Left hindlimb (tissue), 1 donor: Measurements from ENCODE around the gene SNRPD1.
A peak's percentile ranks its signal among the peaks of the same experiment; 100 is the strongest.
"Not testable (repeated sequence)": the region's sequence is repeated elsewhere in the genome, so short reads cannot be mapped to it uniquely, and the experiment has no call there.

Experiments used
- DNase-seq: peaks from one replicate; pipeline ENCODE4 v3.0.0-alpha.2; 2018

The SNRPD1 gene

GRCh38 chr18:21638822-21639221 lies 26.7 kb downstream of the SNRPD1 start:
- DNase-seq: no peak

DNA sequence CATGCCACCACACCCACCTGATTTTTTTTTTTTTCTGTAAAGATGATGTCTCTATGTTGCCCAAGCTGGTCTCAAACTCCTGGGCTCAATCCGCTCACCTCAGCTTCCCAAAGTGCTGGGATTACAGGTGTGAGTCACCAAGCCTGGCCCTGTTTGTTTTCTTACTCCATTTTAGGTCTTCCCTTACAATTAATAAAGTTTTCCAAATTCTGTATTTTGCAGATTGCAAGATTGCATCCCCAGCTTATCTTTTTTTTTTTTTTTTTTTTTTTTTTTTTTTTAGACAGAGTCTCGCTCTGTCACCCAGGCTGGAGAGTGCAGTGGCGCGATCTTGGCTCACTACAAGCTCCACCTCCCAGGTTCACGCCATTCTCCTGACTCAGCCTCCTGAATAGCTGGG lies 28.3 kb downstream of the SNRPD1 start:
- DNase-seq: not testable (repeated sequence)

DNA sequence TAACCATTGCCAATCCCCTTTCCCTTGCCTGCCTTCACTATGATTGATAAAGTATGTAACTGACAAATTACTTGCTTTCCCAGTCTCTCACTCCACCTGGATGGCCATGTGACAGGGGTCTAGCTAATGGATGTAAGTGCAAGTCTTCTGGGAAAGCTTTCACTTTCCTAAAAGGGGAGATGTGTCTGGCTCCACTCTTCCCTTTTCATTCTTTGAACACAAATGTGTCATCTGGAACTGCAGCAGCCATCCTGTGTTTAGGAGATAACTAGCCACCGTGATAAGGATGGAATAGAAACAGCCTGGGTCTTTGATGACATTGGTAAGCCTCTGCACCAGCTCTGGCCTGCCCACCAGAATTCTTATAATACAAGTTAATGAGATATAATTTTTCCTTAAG lies 38.2 kb downstream of the SNRPD1 start:
- DNase-seq: no peak

GRCh38 chr18:21652073-21652472 lies 40.0 kb downstream of the SNRPD1 start:
- DNase-seq: no peak

DNA sequence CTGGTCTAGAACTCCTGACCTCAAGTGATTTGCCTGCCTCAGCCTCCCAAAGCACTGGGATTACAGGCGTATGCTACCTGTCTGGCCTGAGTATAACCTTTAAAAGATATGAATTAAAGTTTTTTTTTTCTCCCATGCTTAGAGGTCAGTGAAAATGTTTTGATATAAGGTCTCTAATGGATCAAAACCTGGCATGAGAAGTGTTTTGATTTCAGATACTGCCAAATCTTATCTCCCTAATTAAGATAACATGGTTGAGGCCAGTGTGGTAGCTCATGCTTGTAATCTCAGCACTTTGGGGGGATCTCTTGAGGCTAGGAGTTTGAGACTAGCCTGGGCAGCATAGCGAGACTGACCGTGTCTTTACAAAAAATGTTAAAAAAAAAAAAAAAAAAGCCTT lies 41.2 kb downstream of the SNRPD1 start:
- DNase-seq: no peak

GRCh38 chr18:21656402-21656801 lies 44.3 kb downstream of the SNRPD1 start:
- no peak for DNase-seq

- no peak for DNase-seq
Measured at GRCh38 chr18:21660078-21660477, 48.0 kb downstream of the SNRPD1 start.

- DNase-seq: no peak
Measured at GRCh38 chr18:21662581-21662980, 50.5 kb downstream of the SNRPD1 start.

DNA sequence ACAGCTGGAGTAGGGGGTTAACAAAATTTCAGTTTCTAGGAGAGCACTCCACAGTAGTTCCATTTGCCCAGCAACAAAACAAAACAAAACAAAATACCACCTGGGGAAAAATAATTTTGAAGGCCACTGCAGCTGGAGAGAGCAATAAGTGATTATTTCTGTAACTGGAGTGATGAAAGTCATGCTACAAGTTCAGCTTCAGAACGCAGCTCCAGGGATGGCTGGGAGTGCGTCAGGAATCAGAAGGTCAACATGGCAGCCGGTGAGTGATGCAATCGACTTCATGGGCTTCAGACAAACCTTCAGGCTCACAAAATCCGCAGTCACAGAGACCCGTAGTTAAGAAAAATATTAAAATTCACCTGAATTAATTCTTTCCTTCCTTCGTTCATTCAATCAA lies 51.5 kb downstream of the SNRPD1 start:
- peak; percentile 45 for DNase-seq

DNA sequence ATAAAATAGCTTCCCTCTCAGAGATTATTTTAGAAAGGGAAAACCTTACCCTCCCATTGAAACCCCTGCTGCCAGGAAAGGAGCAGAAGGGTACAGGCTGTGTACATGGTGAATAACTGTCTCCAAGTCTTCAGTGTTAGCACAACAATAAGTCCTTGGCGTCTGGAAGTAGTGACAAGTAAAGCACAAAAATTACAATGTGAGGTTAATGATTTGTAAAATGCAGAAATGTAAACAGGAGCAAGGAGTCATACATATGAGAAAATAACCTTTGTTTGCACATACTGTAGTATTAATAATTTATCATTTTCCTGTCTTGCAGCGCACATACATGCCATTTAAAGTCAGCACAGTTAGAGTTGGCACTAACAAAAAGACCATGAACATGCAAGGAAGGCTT lies 52.0 kb downstream of the SNRPD1 start:
- DNase-seq: no peak

DNA sequence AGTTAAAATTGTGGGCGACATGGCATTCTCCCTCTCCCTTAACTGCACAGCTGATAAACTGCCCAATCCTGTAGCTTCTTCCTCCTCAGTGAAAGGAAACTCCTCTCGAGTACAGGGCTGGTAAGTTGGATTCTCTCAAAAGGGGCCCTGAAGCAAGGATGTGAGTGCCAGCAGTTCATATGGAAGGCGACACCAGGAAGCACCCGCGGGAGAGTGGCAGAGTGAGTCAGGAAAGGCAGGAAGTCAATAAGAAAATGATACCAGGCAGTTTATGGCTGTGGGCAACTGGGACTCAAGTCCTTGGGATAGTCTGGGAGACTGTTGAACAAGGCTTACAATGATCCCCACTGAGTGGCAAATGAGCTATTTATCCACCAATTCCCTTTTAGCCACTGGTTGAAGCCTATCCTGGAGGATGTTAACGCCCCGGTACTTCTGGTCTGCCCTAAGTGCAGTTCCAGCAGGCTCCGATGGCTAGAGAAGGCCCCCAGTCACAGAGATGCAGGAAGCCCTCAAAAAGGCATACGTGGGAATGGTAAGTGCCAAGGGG lies 57.7 kb downstream of the SNRPD1 start:
- no peak for DNase-seq

- no peak for DNase-seq
Measured at GRCh38 chr18:21672521-21673267, 60.6 kb downstream of the SNRPD1 start.

DNA sequence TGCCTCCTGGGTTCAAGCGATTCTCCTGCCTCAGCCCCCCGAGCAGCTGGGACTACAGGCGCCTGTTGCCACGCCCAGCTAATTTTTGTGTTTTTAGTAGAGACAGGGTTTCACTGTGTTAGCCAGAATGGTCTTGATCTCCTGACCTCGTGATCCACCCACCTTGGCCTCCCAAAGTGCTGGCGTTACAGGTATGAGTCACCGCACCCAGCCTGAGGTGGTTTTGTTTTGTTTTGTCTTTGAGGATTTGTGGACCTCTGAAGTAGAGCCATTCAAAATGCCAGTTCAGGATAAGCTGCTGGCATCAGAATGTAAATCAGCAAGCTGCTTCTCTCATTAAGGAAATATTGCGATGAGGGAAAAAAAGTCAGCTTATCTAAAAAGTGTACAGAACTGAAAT lies 63.2 kb downstream of the SNRPD1 start:
- not testable (repeated sequence) for DNase-seq

GRCh38 chr18:21678859-21679258 lies 66.7 kb downstream of the SNRPD1 start:
- no peak for DNase-seq

DNA sequence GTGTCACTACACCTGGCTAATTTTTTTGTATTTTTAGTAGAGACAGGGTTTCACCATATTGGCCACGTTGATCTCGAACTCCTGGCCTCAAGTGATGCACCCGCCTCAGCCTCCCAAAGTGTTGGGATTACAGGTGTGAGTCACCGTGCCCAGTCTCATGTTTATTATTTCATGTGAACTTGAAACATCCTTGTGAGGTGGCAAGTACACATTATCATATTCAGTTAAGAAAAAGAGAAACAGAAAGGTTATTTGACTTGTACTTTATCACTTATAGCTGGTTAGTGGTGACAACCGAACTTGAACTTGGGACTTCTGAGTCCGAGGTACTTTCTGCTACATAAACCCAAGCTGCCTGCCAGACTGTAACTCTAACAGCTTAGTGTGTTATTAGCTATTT lies 68.0 kb downstream of the SNRPD1 start:
- DNase-seq: no peak

GRCh38 chr18:21682371-21683051 lies 70.4 kb downstream of the SNRPD1 start:
- DNase-seq: no peak
